AG09309 (cell line): ENCODE data around the gene BTG2.
A peak's percentile ranks its signal among the peaks of the same experiment; 100 is the strongest.

Source experiments
- DNase-seq: peaks from one replicate; pipeline ENCODE4 v3.0.0-alpha.2; 2010; ENCODE audit warnings: low read depth
- H3K4me3 ChIP-seq: 2 replicates; pipeline ENCODE4 v1.5.1; 2011; ENCODE audit warnings: mild to moderate bottlenecking, low read depth, low read length, moderate library complexity; ENCODE audit not compliant: control insufficient read depth
- CTCF ChIP-seq: IDR thresholded peaks from 2 replicates; pipeline ENCODE4 v1.5.1; 2011; ENCODE audit warnings: mild to moderate bottlenecking, low read depth, low read length, inconsistent platforms; ENCODE audit not compliant: insufficient read depth, control insufficient read depth; ENCODE audit errors: missing control alignments

Gene BTG2

GRCh38 chr1:203276916-203277545 is 28.3 kb upstream of the BTG2 start:
- no peak for TF ChIP-seq CTCF
- no peak for DNase-seq
- no peak overlapping the region for H3K4me3 ChIP-seq

GRCh38 chr1:203278082-203278884 is 27.0 kb upstream of the BTG2 start:
- no peak for TF ChIP-seq CTCF
- peak; percentile 39 for DNase-seq
- peak overlapping the region; percentile 23 for H3K4me3 ChIP-seq

GRCh38 chr1:203278885-203279406 is 26.4 kb upstream of the BTG2 start:
- no peak for DNase-seq
- H3K4me3 ChIP-seq: no peak overlapping the region
- no peak for TF ChIP-seq CTCF

- no peak for DNase-seq
- H3K4me3 ChIP-seq: no peak overlapping the region
- TF ChIP-seq CTCF: no peak
Observed at GRCh38 chr1:203280061-203280460, 25.3 kb upstream of the BTG2 start.

GRCh38 chr1:203281033-203281432 is 24.3 kb upstream of the BTG2 start:
- DNase-seq: no peak
- H3K4me3 ChIP-seq: no peak overlapping the region
- TF ChIP-seq CTCF: peak; percentile 37

- DNase-seq: no peak
- H3K4me3 ChIP-seq: no peak overlapping the region
- TF ChIP-seq CTCF: no peak
Observed at GRCh38 chr1:203281851-203282661, 23.3 kb upstream of the BTG2 start.
